HCT116 (cell line): ENCODE measurements around the gene RADIL. TPM values are rescaled to one million over a fixed set of nuclear protein-coding genes. Genes with fewer than 3 reads are reported as not detected.

Experiments used
- ATAC-seq: fragments of 200-7000 bp; cut with Tn5 transposase; 2 replicates; pipeline ENCODE4 v1.9.1; 2020; ENCODE audit warnings: mild to moderate bottlenecking, moderate library complexity
- BruUV-seq: library from RNA; stranded (reverse); fragments of 400-500 nt; replicated peaks from 2 replicates; lab custom pipeline; 2021; lab: Mats Ljungman, UMichigan
- CTCF ChIA-PET: fragments of 300-600 bp; sonication (Branson Sonifier 250); formaldehyde crosslinking; loops from one replicate; lab custom pipeline; 2021; ENCODE audit warnings: antibody characterized with exemption; lab: Charles Lee
- POLR2A ChIA-PET: fragments of 300-600, 350-600 bp; sonication (Branson Sonifier 250); formaldehyde crosslinking; loops from one replicate; lab custom pipeline; 2021; ENCODE audit warnings: antibody characterized with exemption; lab: Charles Lee
- RAD21 ChIA-PET, 2 experiments: fragments of 300-600 bp; sonication (Branson Sonifier 250); formaldehyde crosslinking; loops; one replicate each; lab custom pipeline; 2023; ENCODE audit warnings: low total read pairs in 2 of 2; ENCODE audit not compliant: uncharacterized antibody in 2 of 2, unreplicated experiment in 2 of 2, low non-redundant PET in 1 of 2; lab: Charles Lee
- DNase-seq: peaks from one replicate; pipeline ENCODE4 v3.0.0-alpha.2; 2010; ENCODE audit warnings: low read depth, low spot score
- H2AFZ ChIP-seq: fragments of 200-600 bp; shearing (Covaris generic), sonication (generic); 2 replicates; pipeline ENCODE4 v1.6.1; 2017; ENCODE audit warnings: low read depth, mixed run types, mixed read lengths, antibody characterized with exemption, low read length; ENCODE audit not compliant: poor library complexity, severe bottlenecking
- H3K27ac ChIP-seq: 2 replicates; pipeline ENCODE4 v1.5.1; 2012; ENCODE audit warnings: low read depth, low read length
- H3K27me3 ChIP-seq: fragments of 200-600 bp; sonication (generic); 2 replicates; pipeline ENCODE4 v1.6.1; 2016; ENCODE audit warnings: mixed run types, low read length, mixed read lengths; ENCODE audit not compliant: insufficient read depth
- H3K36me3 ChIP-seq, 2 experiments: fragments of 200-500 bp in 1 of 2; fragments of 200-600 bp in 1 of 2; sonication (Bioruptor generic) in 1 of 2; sonication (generic) in 1 of 2; 2 replicates each; pipeline versions ENCODE4 v1.5.1 to v1.6.1; 2014 to 2016; ENCODE audit warnings: low read length in 2 of 2, inconsistent platforms in 1 of 2, mixed read lengths in 1 of 2, mixed run types in 1 of 2; ENCODE audit not compliant: insufficient read depth in 2 of 2, control insufficient read depth in 1 of 2
- H3K4me1 ChIP-seq, 2 experiments: fragments of 200-600 bp in 1 of 2; sonication (generic) in 1 of 2; 2 replicates each; pipeline versions ENCODE4 v1.5.1 to v1.6.1; 2012 to 2017; ENCODE audit warnings: low read length in 2 of 2, inconsistent platforms in 1 of 2, mild to moderate bottlenecking in 1 of 2, mixed read lengths in 1 of 2, mixed run types in 1 of 2, moderate library complexity in 1 of 2; ENCODE audit not compliant: insufficient read depth in 2 of 2, control insufficient read depth in 1 of 2
- H3K4me2 ChIP-seq: fragments of 200-600 bp; sonication (generic); 2 replicates; pipeline ENCODE4 v1.6.1; 2017; ENCODE audit warnings: mixed run types, low read length, mixed read lengths
- H3K4me3 ChIP-seq, 2 experiments: fragments of 200-600 bp in 1 of 2; sonication (generic) in 1 of 2; replicated peaks in 1 of 2; 2 replicates each; pipeline ENCODE4 v1.5.1; 2011 to 2016; ENCODE audit warnings: low read length in 2 of 2, control low read depth in 1 of 2, low read depth in 1 of 2, mild to moderate bottlenecking in 1 of 2, mixed read lengths in 1 of 2, mixed run types in 1 of 2
- H3K79me2 ChIP-seq: fragments of 200-600 bp; sonication (generic); 2 replicates; pipeline ENCODE4 v1.6.1; 2017; ENCODE audit warnings: mild to moderate bottlenecking, mixed run types, low read length, moderate library complexity, mixed read lengths; ENCODE audit not compliant: insufficient read depth
- H3K9ac ChIP-seq: fragments of 200-600 bp; sonication (generic); 2 replicates; pipeline ENCODE4 v1.6.1; 2016; ENCODE audit warnings: low read length, mixed read lengths
- H3K9me2 ChIP-seq: fragments of 200-600 bp; sonication (generic), shearing (Covaris generic); 2 replicates; pipeline ENCODE4 v1.6.1; 2017; ENCODE audit warnings: mixed run types, mild to moderate bottlenecking, moderate library complexity; ENCODE audit not compliant: insufficient read depth
- H3K9me3 ChIP-seq, 2 experiments: fragments of 200-500 bp in 1 of 2; fragments of 200-600 bp in 1 of 2; sonication (Bioruptor generic) in 1 of 2; sonication (generic) in 1 of 2; 2 replicates each; pipeline ENCODE4 v1.6.1; 2014 to 2017; ENCODE audit warnings: low read length in 2 of 2, mixed read lengths in 2 of 2, inconsistent platforms in 1 of 2, low read depth in 1 of 2, mild to moderate bottlenecking in 1 of 2, mixed run types in 1 of 2, moderate library complexity in 1 of 2; ENCODE audit not compliant: control insufficient read depth in 1 of 2, insufficient read depth in 1 of 2
- H4K20me1 ChIP-seq: fragments of 200-600 bp; sonication (generic), shearing (Covaris generic); 2 replicates; pipeline ENCODE4 v1.6.1; 2017; ENCODE audit warnings: mixed run types, mild to moderate bottlenecking, moderate library complexity; ENCODE audit not compliant: insufficient read depth
- CEBPB ChIP-seq: IDR thresholded peaks from 2 replicates; pipeline ENCODE4 v1.6.1; 2012; ENCODE audit warnings: low read depth
- EGR1 ChIP-seq: IDR thresholded peaks from 2 replicates; pipeline ENCODE4 v1.6.1; 2012; ENCODE audit warnings: low read depth
- ELF1 ChIP-seq: IDR thresholded peaks from 2 replicates; pipeline ENCODE4 v1.6.1; 2012; ENCODE audit warnings: low read depth, borderline replicate concordance
- EZH2 ChIP-seq: fragments of 200-600 bp; sonication (generic); IDR thresholded peaks from 2 replicates; pipeline ENCODE4 v1.6.1; 2017; ENCODE audit warnings: antibody characterized with exemption, mixed run types
- EZH2phosphoT487 ChIP-seq: fragments of 200-600 bp; IDR thresholded peaks from 2 replicates; pipeline ENCODE4 v1.6.1; 2018; ENCODE audit warnings: antibody characterized with exemption, borderline replicate concordance
- FOSL1 ChIP-seq: IDR thresholded peaks from 2 replicates; pipeline ENCODE4 v1.6.1; 2012; ENCODE audit warnings: low read depth
- JUND ChIP-seq: IDR thresholded peaks from 2 replicates; pipeline ENCODE4 v1.6.1; 2012
- POLR2A ChIP-seq: IDR thresholded peaks from 2 replicates; pipeline ENCODE4 v1.7.0; 2011; ENCODE audit warnings: borderline replicate concordance; ENCODE audit not compliant: insufficient read depth, insufficient read length; ENCODE audit errors: extremely low read depth
- POLR2AphosphoS5 ChIP-seq: IDR thresholded peaks from 2 replicates; pipeline ENCODE4 v1.6.1; 2011; ENCODE audit warnings: mild to moderate bottlenecking, low read depth, low read length, moderate library complexity
- RAD21 ChIP-seq: IDR thresholded peaks from 2 replicates; pipeline ENCODE4 v1.6.1; 2012; ENCODE audit warnings: low read depth, mild to moderate bottlenecking
- SIN3A ChIP-seq: IDR thresholded peaks from 2 replicates; pipeline ENCODE4 v1.6.1; 2012; ENCODE audit warnings: low read depth
- SP1 ChIP-seq: IDR thresholded peaks from 2 replicates; pipeline ENCODE4 v1.6.1; 2012; ENCODE audit warnings: low read depth
- SRF ChIP-seq: IDR thresholded peaks from 2 replicates; pipeline ENCODE4 v1.6.1; 2012; ENCODE audit warnings: low read depth
- ZFX ChIP-seq: fragments of 450-650 bp; IDR thresholded peaks from 2 replicates; pipeline ENCODE4 v1.6.1; 2017
- ZNF274 ChIP-seq: fragments of 200-500 bp; sonication (Bioruptor generic); IDR thresholded peaks from 2 replicates; pipeline ENCODE4 v1.6.1; 2014; ENCODE audit warnings: mild to moderate bottlenecking, low read depth, low read length, inconsistent platforms
- intact Hi-C: fragments of 100-400 bp; cut with micrococcal nuclease; formaldehyde crosslinking; loops from 2 replicates; pipeline ENCODE4 v1.10.0; 2022
- total RNA-seq: library from RNA; stranded (reverse); gene quantifications from one replicate; pipeline ENCODE4 v1.2.1, GENCODE V29; 2021; ENCODE audit not compliant: unreplicated experiment
- TF ChIP-seq, protein P1 (sequence below), 3 experiments: fragments of 200-600 bp in 1 of 3; sonication (generic) in 1 of 3; IDR thresholded peaks in 2 of 3; conservative IDR thresholded peaks in 1 of 3; 2 replicates each; pipeline ENCODE4 v1.5.1; 2012 to 2017; ENCODE audit warnings: low read depth in 2 of 3, low read length in 2 of 3, antibody characterized with exemption in 1 of 3, borderline replicate concordance in 1 of 3, control low read depth in 1 of 3, mild to moderate bottlenecking in 1 of 3, mixed read lengths in 1 of 3, mixed run types in 1 of 3, moderate library complexity in 1 of 3; ENCODE audit not compliant: insufficient read depth in 1 of 3
- TF ChIP-seq, protein P2 (sequence below): IDR thresholded peaks from 2 replicates; pipeline ENCODE4 v1.6.1; 2012; ENCODE audit warnings: low read depth
- TF ChIP-seq, protein P3 (sequence below): IDR thresholded peaks from 2 replicates; pipeline ENCODE4 v1.6.1; 2012
- TF ChIP-seq, protein P4 (sequence below): IDR thresholded peaks from 2 replicates; pipeline ENCODE4 v1.6.1; 2012
- TF ChIP-seq, protein P5 (sequence below): IDR thresholded peaks from 2 replicates; pipeline ENCODE4 v1.6.1; 2011; ENCODE audit warnings: mild to moderate bottlenecking, low read length, moderate library complexity; ENCODE audit not compliant: insufficient replicate concordance; ENCODE audit errors: extremely low read depth

The RADIL gene
- total RNA-seq, 1 experiment from 2014 or later = 5.3 TPM

DNA sequence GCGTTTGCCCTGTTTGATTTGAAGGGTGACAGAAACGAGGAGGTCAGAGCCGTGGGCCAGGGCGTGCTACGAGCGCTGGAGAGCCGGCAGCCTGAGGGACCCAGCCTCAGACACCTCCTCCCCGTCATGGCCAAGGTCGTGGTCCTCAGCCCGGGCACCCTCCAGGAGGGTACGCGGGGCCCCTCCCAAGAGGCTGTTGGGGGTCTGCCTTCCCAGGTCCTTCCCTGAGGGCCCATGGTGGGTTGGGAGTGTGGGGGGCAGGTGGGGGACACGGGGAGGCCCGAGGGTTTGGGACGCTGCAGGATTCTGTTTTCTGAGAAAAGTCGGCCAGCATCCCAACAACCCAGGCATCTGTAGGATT lies 100.2 kb downstream of the RADIL start:
- Histone ChIP-seq H2AFZ (no peak overlapping the region), H3K4me2 (no peak overlapping the region), H3K4me3 (no peak overlapping the region), H3K4me1 (no peaks in the 10 kb centered on the region), H3K9me2 (no peaks in the 10 kb centered on the region), H3K36me3 (peaks cover 0 to 2% of the 10 kb centered on the region in 2 experiments; a peak in 1 of 4 replicates), H3K9ac (no peak overlapping the region), H3K27me3 (no peaks in the 10 kb centered on the region), H3K9me3 (no peaks in the 10 kb centered on the region), H3K27ac (no peak overlapping the region), H3K79me2 (peaks cover 2% of the 10 kb centered on the region; the same call in 1 of the 2 replicates), H4K20me1 (no peaks in the 10 kb centered on the region)
- DNase-seq (no peak), ATAC-seq (no peak)
- TF ChIP-seq, protein P1, sequence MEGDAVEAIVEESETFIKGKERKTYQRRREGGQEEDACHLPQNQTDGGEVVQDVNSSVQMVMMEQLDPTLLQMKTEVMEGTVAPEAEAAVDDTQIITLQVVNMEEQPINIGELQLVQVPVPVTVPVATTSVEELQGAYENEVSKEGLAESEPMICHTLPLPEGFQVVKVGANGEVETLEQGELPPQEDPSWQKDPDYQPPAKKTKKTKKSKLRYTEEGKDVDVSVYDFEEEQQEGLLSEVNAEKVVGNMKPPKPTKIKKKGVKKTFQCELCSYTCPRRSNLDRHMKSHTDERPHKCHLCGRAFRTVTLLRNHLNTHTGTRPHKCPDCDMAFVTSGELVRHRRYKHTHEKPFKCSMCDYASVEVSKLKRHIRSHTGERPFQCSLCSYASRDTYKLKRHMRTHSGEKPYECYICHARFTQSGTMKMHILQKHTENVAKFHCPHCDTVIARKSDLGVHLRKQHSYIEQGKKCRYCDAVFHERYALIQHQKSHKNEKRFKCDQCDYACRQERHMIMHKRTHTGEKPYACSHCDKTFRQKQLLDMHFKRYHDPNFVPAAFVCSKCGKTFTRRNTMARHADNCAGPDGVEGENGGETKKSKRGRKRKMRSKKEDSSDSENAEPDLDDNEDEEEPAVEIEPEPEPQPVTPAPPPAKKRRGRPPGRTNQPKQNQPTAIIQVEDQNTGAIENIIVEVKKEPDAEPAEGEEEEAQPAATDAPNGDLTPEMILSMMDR (IDR thresholded peaks at IDR 0.05 in 2 of 3, conservative IDR thresholded peaks at IDR 0.05 in 1 of 3; ENCODE audit: borderline replicate concordance in 1 of 3, insufficient read depth in 1 of 3, low read depth in 2 of 3, low read length in 2 of 3) = no peak
- TF ChIP-seq, protein P2, sequence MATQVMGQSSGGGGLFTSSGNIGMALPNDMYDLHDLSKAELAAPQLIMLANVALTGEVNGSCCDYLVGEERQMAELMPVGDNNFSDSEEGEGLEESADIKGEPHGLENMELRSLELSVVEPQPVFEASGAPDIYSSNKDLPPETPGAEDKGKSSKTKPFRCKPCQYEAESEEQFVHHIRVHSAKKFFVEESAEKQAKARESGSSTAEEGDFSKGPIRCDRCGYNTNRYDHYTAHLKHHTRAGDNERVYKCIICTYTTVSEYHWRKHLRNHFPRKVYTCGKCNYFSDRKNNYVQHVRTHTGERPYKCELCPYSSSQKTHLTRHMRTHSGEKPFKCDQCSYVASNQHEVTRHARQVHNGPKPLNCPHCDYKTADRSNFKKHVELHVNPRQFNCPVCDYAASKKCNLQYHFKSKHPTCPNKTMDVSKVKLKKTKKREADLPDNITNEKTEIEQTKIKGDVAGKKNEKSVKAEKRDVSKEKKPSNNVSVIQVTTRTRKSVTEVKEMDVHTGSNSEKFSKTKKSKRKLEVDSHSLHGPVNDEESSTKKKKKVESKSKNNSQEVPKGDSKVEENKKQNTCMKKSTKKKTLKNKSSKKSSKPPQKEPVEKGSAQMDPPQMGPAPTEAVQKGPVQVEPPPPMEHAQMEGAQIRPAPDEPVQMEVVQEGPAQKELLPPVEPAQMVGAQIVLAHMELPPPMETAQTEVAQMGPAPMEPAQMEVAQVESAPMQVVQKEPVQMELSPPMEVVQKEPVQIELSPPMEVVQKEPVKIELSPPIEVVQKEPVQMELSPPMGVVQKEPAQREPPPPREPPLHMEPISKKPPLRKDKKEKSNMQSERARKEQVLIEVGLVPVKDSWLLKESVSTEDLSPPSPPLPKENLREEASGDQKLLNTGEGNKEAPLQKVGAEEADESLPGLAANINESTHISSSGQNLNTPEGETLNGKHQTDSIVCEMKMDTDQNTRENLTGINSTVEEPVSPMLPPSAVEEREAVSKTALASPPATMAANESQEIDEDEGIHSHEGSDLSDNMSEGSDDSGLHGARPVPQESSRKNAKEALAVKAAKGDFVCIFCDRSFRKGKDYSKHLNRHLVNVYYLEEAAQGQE = no peak
- TF ChIP-seq SIN3A (no peak), JUND (no peak), ZFX (no peak), CEBPB (no peak), SP1 (no peak), SRF (no peak), ELF1 (no peak), FOSL1 (no peak), POLR2AphosphoS5 (no peak), ZNF274 (no peak), EGR1 (no peak), EZH2 (no peak), POLR2A (no peak), EZH2phosphoT487 (no peak), RAD21 (no peak)
- TF ChIP-seq, protein P3, sequence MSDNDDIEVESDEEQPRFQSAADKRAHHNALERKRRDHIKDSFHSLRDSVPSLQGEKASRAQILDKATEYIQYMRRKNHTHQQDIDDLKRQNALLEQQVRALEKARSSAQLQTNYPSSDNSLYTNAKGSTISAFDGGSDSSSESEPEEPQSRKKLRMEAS = no peak
- TF ChIP-seq, protein P4, sequence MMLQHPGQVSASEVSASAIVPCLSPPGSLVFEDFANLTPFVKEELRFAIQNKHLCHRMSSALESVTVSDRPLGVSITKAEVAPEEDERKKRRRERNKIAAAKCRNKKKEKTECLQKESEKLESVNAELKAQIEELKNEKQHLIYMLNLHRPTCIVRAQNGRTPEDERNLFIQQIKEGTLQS = no peak
- TF ChIP-seq, protein P5, sequence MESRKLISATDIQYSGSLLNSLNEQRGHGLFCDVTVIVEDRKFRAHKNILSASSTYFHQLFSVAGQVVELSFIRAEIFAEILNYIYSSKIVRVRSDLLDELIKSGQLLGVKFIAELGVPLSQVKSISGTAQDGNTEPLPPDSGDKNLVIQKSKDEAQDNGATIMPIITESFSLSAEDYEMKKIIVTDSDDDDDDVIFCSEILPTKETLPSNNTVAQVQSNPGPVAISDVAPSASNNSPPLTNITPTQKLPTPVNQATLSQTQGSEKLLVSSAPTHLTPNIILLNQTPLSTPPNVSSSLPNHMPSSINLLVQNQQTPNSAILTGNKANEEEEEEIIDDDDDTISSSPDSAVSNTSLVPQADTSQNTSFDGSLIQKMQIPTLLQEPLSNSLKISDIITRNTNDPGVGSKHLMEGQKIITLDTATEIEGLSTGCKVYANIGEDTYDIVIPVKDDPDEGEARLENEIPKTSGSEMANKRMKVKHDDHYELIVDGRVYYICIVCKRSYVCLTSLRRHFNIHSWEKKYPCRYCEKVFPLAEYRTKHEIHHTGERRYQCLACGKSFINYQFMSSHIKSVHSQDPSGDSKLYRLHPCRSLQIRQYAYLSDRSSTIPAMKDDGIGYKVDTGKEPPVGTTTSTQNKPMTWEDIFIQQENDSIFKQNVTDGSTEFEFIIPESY = no peak
- CTCF ChIA-PET = no interaction called here
- POLR2A ChIA-PET = no interaction called here
- BruUV-seq = no TSS peak
- RAD21 ChIA-PET = no interaction called here
- intact Hi-C loops = no loop called here
